Fibroblast of lung (primary cell): ENCODE results near the gene COA7.

Experiments used
- CTCF ChIP-seq, 2 donors: IDR thresholded peaks in 1 of 2; conservative IDR thresholded peaks in 1 of 2; 1 replicate in 1 of 2; 2 replicates in 1 of 2; pipeline ENCODE4 v1.5.1; 2011 to 2012; ENCODE audit warnings: low read length in 2 of 2, control low read depth in 1 of 2, inconsistent platforms in 1 of 2, low read depth in 1 of 2, mild to moderate bottlenecking in 1 of 2
- EZH2 ChIP-seq: IDR thresholded peaks from 2 replicates; pipeline ENCODE4 v1.5.1; 2012; ENCODE audit warnings: low read length, control low read depth, mild to moderate bottlenecking; ENCODE audit errors: missing control alignments

GRCh38 chr1:52697795-52698674 is at the start of gene COA7:
- TF ChIP-seq CTCF (conservative IDR thresholded peaks at IDR 0.05 in 1 of 2, IDR thresholded peaks at IDR 0.05 in 1 of 2; ENCODE audit: low read depth in 1 of 2, low read length in 2 of 2) (no peak), EZH2 (no peak)
